SK-N-SH (cell line): ENCODE data around the gene BSCL2. TPM values are rescaled to one million over a fixed set of nuclear protein-coding genes. Genes with fewer than 3 reads are reported as not detected.
A peak's percentile ranks its signal among the peaks of the same experiment; 100 is the strongest.
"Not testable (repeated sequence)": the region's sequence is repeated elsewhere in the genome, so short reads cannot be mapped to it uniquely, and the experiment has no call there.

Experiments used
- CTCF ChIA-PET: fragments of 300-600, 350-600 bp; formaldehyde crosslinking; extraction: SDS; loops from one replicate; lab custom pipeline; 2021; lab: Yijun Ruan, JAX
- POLR2A ChIA-PET: fragments of 350-600 bp; sonication (Branson Sonifier 250); formaldehyde crosslinking; extraction: SDS; loops from one replicate; lab custom pipeline; 2020; ENCODE audit warnings: antibody characterized with exemption, inconsistent platforms; lab: Yijun Ruan, JAX
- DNase-seq: peaks from one replicate; pipeline ENCODE4 v3.0.0; 2012
- H2AFZ ChIP-seq: fragments of 200-600 bp; sonication (generic); 2 replicates; pipeline ENCODE4 v1.8.1; 2016; ENCODE audit warnings: antibody characterized with exemption, mild to moderate bottlenecking, low read depth
- H3F3A ChIP-seq: fragments of 200-600 bp; sonication (generic); replicated peaks from 2 replicates; pipeline ENCODE3; 2016; ENCODE audit warnings: antibody characterized with exemption, mild to moderate bottlenecking; ENCODE audit not compliant: insufficient read depth
- H3K27ac ChIP-seq, 2 experiments: fragments of 200-500 bp in 1 of 2; fragments of 200-600 bp in 1 of 2; sonication (Bioruptor generic) in 1 of 2; sonication (generic), shearing (Covaris generic) in 1 of 2; 2 replicates each; pipeline versions ENCODE4 v1.5.1 to v1.6.1; 2014 to 2016; ENCODE audit warnings: low read depth in 2 of 2, inconsistent platforms in 1 of 2, low read length in 1 of 2, mild to moderate bottlenecking in 1 of 2, mixed read lengths in 1 of 2
- H3K27me3 ChIP-seq: fragments of 200-600 bp; sonication (generic), shearing (Covaris generic); 2 replicates; pipeline ENCODE4 v1.6.1; 2016; ENCODE audit warnings: mixed run types; ENCODE audit not compliant: insufficient read depth
- H3K36me3 ChIP-seq, 2 experiments: fragments of 200-500 bp in 1 of 2; fragments of 200-600 bp in 1 of 2; sonication (Bioruptor generic) in 1 of 2; sonication (generic) in 1 of 2; replicated peaks in 1 of 2; 2 replicates each; pipeline versions ENCODE3 to v1.5.1; 2014 to 2016; ENCODE audit warnings: low read length in 1 of 2, mild to moderate bottlenecking in 1 of 2; ENCODE audit not compliant: insufficient read depth in 2 of 2, control insufficient read depth in 1 of 2
- H3K4me1 ChIP-seq, 2 experiments: fragments of 200-500 bp in 1 of 2; fragments of 200-600 bp in 1 of 2; sonication (Bioruptor generic) in 1 of 2; sonication (generic), shearing (Covaris generic) in 1 of 2; 2 replicates each; pipeline versions ENCODE4 v1.5.1 to v1.6.1; 2014 to 2016; ENCODE audit warnings: low read depth in 1 of 2, low read length in 1 of 2, mixed run types in 1 of 2; ENCODE audit not compliant: insufficient read depth in 2 of 2, control insufficient read depth in 1 of 2
- H3K4me2 ChIP-seq: fragments of 200-600 bp; sonication (generic), shearing (Covaris generic); 2 replicates; pipeline ENCODE4 v1.6.1; 2017; ENCODE audit warnings: mixed run types
- H3K4me3 ChIP-seq, 2 experiments: fragments of 200-500 bp in 1 of 2; fragments of 200-600 bp in 1 of 2; sonication (Bioruptor generic) in 1 of 2; sonication (generic), shearing (Covaris generic) in 1 of 2; 2 replicates each; pipeline versions ENCODE4 v1.5.1 to v1.8.1; 2014 to 2016; ENCODE audit warnings: low read depth in 2 of 2, inconsistent platforms in 1 of 2, low read length in 1 of 2, mild to moderate bottlenecking in 1 of 2, mixed read lengths in 1 of 2, moderate library complexity in 1 of 2
- H3K79me2 ChIP-seq: fragments of 200-600 bp; sonication (generic); 2 replicates; pipeline ENCODE4 v1.8.1; 2017; ENCODE audit warnings: mild to moderate bottlenecking; ENCODE audit not compliant: insufficient read depth
- H3K9ac ChIP-seq: fragments of 200-600 bp; sonication (generic); 2 replicates; pipeline ENCODE4 v1.6.1; 2017; ENCODE audit warnings: mixed run types
- H3K9me2 ChIP-seq: fragments of 200-600 bp; sonication (generic); 2 replicates; pipeline ENCODE4 v1.6.1; 2017; ENCODE audit warnings: mixed run types
- H3K9me3 ChIP-seq: fragments of 200-600 bp; sonication (generic); 2 replicates; pipeline ENCODE4 v1.6.1; 2017; ENCODE audit warnings: mixed run types, mild to moderate bottlenecking, moderate library complexity
- H4K20me1 ChIP-seq: fragments of 200-600 bp; sonication (generic); 2 replicates; pipeline ENCODE4 v1.6.1; 2017; ENCODE audit warnings: mild to moderate bottlenecking, mixed run types; ENCODE audit not compliant: insufficient read depth
- CHD2 ChIP-seq: fragments of 150-350 bp; IDR thresholded peaks from 2 replicates; pipeline ENCODE4 v1.6.1; 2018; ENCODE audit warnings: low read length; ENCODE audit not compliant: partially characterized antibody
- FOSL2 ChIP-seq: IDR thresholded peaks from 2 replicates; pipeline ENCODE4 v1.4.0; 2012; ENCODE audit warnings: low read depth, mild to moderate bottlenecking, moderate library complexity, borderline replicate concordance
- MEF2A ChIP-seq: IDR thresholded peaks from 2 replicates; pipeline ENCODE4 v1.4.0; 2012; ENCODE audit warnings: low read depth, borderline replicate concordance
- NFIC ChIP-seq: IDR thresholded peaks from 2 replicates; pipeline ENCODE4 v1.4.0; 2012; ENCODE audit warnings: borderline replicate concordance
- RAD21 ChIP-seq: IDR thresholded peaks from 2 replicates; pipeline ENCODE4 v1.6.1; 2012; ENCODE audit warnings: mild to moderate bottlenecking, low read length
- RFX5 ChIP-seq: IDR thresholded peaks from 2 replicates; pipeline ENCODE4 v1.6.1; 2012; ENCODE audit warnings: mild to moderate bottlenecking, improper control_type of control experiment, low read length
- WGBS: methylation state at CpG from one replicate; pipeline ENCODE4 v1.1.6; 2017; ENCODE audit warnings: low lambda C conversion rate; 5-methylcytosine and 5-hydroxymethylcytosine counted together
- polyA plus RNA-seq, 3 experiments: library from polyadenylated mRNA; depleted of rRNA; stranded (reverse); fragments of >200 nt; gene quantifications; 2 replicates each; pipeline ENCODE4 v1.2.3, GENCODE V29; 2012
- TF ChIP-seq, protein P1 (sequence below): fragments of 200-600 bp; sonication (generic); IDR thresholded peaks from 2 replicates; pipeline ENCODE4 v1.6.1; 2017; ENCODE audit warnings: antibody characterized with exemption, mild to moderate bottlenecking, moderate library complexity
- TF ChIP-seq, protein P2 (sequence below): IDR thresholded peaks from 2 replicates; pipeline ENCODE4 v1.4.0; 2012; ENCODE audit warnings: low read depth

BSCL2 gene
- polyA plus RNA-seq, 1 of the 3 experiments (the other 2 are of a cell fraction) = 81.5 TPM

DNA sequence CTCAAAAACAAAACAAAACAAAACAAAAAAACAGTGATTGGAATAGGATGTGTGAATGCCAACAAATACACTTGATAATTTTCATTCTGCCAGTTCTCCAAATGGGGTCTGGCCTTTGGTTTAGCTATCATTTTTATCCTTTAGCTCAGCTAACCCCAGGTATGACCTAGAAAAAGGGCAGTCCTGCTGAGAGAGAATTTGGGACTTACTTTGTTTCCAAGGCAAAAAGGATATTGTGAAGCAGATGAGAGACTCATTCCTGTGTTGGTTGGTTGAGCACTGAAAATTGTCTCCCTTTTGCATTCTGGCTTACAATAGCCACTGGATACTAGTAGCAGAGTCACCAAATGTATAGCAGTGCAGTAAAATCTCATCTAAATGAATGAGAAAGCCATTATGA lies 30.0 kb upstream of the BSCL2 start:
- no peak overlapping the region for H3K27ac ChIP-seq
- H3K9ac ChIP-seq = no peak overlapping the region
- no peaks in the 10 kb centered on the region for H3K9me2 ChIP-seq
- H3K4me2 ChIP-seq = no peak overlapping the region
- CTCF ChIA-PET = interaction anchor here (1.2 kb wide), 1 partner anchor 49 kb away, joined by 5 read pairs; no protein-coding TSS in a partner anchor
- H3K27me3 ChIP-seq = no peaks in the 10 kb centered on the region
- H3K79me2 ChIP-seq = peaks cover 33% of the 10 kb centered on the region
- H3K36me3 ChIP-seq = peaks cover 23 to 49% of the 10 kb centered on the region in 2 experiments
- H3K4me3 ChIP-seq = no peak overlapping the region
- H3K9me3 ChIP-seq = no peaks in the 10 kb centered on the region
- peaks cover 37% of the 10 kb centered on the region for H3F3A ChIP-seq
- H4K20me1 ChIP-seq = no peaks in the 10 kb centered on the region
- no peak for DNase-seq
- H3K4me1 ChIP-seq = no peaks in the 10 kb centered on the region
- H2AFZ ChIP-seq = no peak overlapping the region
- POLR2A ChIA-PET = interaction anchor here (1.4 kb wide), 1 partner anchor 50 kb away, joined by 3 read pairs; the partner anchor contains the start of gene TMEM179B
- TF ChIP-seq NFIC = no peak
- TF ChIP-seq, all 33 proteins: peak for 0

DNA sequence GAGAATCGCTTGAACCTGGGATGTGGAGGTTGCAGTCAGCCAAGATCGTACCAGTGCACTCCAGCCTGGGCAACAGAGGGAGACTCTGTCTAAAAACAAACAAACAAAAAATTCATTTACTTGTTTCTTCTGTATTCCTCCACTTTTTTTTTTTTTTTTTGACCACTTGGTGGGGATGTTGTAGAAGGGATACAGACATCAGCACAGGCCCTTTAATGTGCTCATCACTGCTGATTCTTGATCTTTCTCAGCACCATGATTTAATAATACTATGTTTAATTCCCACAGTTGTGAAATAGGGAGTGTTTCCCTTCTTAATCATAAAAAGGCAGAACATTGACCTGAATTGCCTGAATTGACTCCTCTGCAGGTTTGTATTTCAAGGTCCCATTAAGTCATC lies 25.6 kb upstream of the BSCL2 start:
- Histone ChIP-seq H4K20me1 (no peaks in the 10 kb centered on the region), H2AFZ (no peak overlapping the region), H3K4me3 (no peak overlapping the region), H3K27me3 (no peaks in the 10 kb centered on the region), H3K36me3 (peaks cover 12 to 30% of the 10 kb centered on the region in 2 experiments), H3K9me3 (no peaks in the 10 kb centered on the region), H3K4me1 (peaks cover 3 to 6% of the 10 kb centered on the region in 2 experiments; a peak in 2 of 4 replicates), H3K27ac (no peak overlapping the region), H3K9ac (no peak overlapping the region), H3K79me2 (peaks cover 71% of the 10 kb centered on the region), H3K4me2 (no peak overlapping the region), H3F3A (peaks cover 33% of the 10 kb centered on the region), H3K9me2 (no peaks in the 10 kb centered on the region)
- CTCF ChIA-PET = interaction anchor here (3.9 kb wide), 1 partner anchor 37 kb away, joined by 14 read pairs; no protein-coding TSS in a partner anchor
- TF ChIP-seq RAD21 (peak; percentile 60), RFX5 (no peak), MEF2A (no peak), CHD2 (no peak), FOSL2 (no peak)
- TF ChIP-seq, protein P1, sequence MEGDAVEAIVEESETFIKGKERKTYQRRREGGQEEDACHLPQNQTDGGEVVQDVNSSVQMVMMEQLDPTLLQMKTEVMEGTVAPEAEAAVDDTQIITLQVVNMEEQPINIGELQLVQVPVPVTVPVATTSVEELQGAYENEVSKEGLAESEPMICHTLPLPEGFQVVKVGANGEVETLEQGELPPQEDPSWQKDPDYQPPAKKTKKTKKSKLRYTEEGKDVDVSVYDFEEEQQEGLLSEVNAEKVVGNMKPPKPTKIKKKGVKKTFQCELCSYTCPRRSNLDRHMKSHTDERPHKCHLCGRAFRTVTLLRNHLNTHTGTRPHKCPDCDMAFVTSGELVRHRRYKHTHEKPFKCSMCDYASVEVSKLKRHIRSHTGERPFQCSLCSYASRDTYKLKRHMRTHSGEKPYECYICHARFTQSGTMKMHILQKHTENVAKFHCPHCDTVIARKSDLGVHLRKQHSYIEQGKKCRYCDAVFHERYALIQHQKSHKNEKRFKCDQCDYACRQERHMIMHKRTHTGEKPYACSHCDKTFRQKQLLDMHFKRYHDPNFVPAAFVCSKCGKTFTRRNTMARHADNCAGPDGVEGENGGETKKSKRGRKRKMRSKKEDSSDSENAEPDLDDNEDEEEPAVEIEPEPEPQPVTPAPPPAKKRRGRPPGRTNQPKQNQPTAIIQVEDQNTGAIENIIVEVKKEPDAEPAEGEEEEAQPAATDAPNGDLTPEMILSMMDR = peak; percentile 47
- TF ChIP-seq, protein P2, sequence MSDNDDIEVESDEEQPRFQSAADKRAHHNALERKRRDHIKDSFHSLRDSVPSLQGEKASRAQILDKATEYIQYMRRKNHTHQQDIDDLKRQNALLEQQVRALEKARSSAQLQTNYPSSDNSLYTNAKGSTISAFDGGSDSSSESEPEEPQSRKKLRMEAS = no peak
- DNase-seq = no peak
- 80% methylated on average over 2 of the region's 2 CpGs for WGBS
- POLR2A ChIA-PET = interaction anchor here (0.7 kb wide), 1 partner anchor 25 kb away, joined by 3 read pairs; no protein-coding TSS in a partner anchor

DNA sequence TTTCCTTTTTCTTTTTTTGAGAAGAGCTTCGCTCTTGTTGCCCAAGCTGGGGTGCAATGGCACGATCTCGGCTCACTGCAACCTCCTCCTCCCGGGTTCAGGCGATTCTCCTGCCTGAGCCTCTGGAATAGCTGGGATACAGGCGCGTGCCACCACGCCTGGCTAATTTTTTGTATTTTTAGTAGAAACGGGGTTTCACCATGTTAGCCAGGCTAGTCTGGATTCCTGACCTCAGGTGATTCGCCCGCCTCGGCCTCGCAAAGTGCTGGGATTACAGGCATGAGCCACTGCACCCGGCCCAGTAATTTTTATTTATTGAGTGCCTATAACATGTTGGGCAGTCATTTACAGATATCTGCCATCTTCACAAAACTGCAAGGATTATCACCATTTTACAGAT lies 22.9 kb upstream of the BSCL2 start:
- H3K9me2 ChIP-seq, H3K27me3 ChIP-seq, DNase-seq, H2AFZ ChIP-seq, H3K4me1 ChIP-seq, H3K9me3 ChIP-seq: not testable (repeated sequence)
- H4K20me1 ChIP-seq = peaks cover 16% of the 10 kb centered on the region
- CTCF ChIA-PET = interaction anchor here (1.2 to 3.9 kb wide), 5 partner anchors 24 to 57 kb away, joined by 3 to 14 read pairs (median 4); partner anchors contain the start of genes TMEM179B and ZBTB3
- H3K27ac ChIP-seq = peak overlapping the region in 1 of 2 experiments; percentile 99; a peak in 2 of 4 replicates
- POLR2A ChIA-PET = interaction anchor here (0.6 to 4.1 kb wide), 7 partner anchors 23 to 124 kb away, joined by 3 to 33 read pairs (median 5); partner anchors contain the start of genes BSCL2, LBHD1, TMEM179B and UQCC3
- WGBS = 67% methylated on average over 14 of the region's 14 CpGs
- H3K36me3 ChIP-seq = peaks cover 8 to 23% of the 10 kb centered on the region in 2 experiments
- H3F3A ChIP-seq = peaks cover 32% of the 10 kb centered on the region
- peaks cover 83% of the 10 kb centered on the region for H3K79me2 ChIP-seq
- peak overlapping the region; percentile 65 to 92 for H3K4me3 ChIP-seq
- peak overlapping the region; percentile 60; the same call in 1 of the 2 replicates for H3K9ac ChIP-seq
- H3K4me2 ChIP-seq = peak overlapping the region; percentile 93
